NCI-H2029 (cell line): ENCODE data around the gene VAV2.

ENCODE experiments used
- DNase-seq: peaks from one replicate; lab custom pipeline; 2025; lab: John Stamatoyannopoulos, UW

Gene VAV2

GRCh38 chr9:133741716-133742115, 250.4 kb downstream of the VAV2 start:
- no peak for DNase-seq

DNA sequence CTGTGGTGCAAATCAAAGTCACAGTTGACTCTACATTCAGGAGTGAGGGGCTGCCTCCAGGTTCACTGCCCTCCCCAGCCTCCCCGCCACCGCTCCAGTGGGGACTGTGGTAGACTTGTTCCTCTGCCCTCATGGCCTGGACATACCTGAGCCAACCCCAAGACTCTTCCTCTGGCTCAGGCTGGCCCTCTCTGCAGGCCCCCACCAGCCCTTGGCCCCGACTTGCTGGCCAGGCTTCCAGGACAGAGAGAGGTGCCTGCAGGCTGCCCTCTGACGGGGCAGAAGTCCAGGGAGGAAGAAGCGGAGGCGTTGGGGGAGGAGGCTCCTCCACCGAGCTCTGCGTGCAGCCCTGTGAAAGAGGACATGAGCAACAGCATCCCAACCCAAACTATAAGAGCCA, 251.2 kb downstream of the VAV2 start:
- no peak for DNase-seq

- no peak for DNase-seq
Observed at GRCh38 chr9:133739408-133740280, 252.5 kb downstream of the VAV2 start.

DNA sequence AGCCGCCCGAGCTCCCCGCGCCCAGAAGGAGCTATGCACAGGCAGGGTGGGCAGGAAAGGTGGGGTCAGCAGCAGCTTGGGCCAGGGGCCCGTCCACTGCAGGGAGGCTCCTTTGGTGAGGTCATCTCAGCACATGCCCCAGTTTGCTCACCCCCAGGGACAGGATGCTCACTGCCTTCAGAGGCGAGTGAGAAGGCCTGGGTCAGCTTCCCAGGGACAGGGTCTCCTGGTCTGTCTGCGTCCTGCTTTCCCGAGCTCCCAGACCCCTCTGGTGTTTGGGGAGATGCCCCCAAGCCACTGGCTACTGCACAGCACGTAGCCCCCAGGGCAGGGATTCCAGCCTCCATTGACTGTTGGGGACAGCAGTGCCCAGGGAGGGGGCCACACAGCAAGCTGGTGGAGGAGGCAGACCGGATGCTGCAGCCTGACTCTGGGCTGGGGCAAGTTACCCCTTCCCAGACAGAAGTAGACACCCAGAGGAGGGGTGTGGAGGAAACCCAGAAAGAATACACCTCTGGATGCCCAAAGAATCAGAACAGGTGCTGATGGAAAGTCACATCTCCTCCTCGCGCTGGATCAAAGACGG, 253.4 kb downstream of the VAV2 start:
- no peak for DNase-seq

GRCh38 chr9:133737774-133738639, 254.1 kb downstream of the VAV2 start, which contains the start of gene SARDH:
TSS of gene SARDH (minus strand) at chr9:133738352. CDS start at chr9:133734173, 4,179 bp downstream.
- DNase-seq = peak; percentile 33

GRCh38 chr9:133737071-133737773, 254.9 kb downstream of the VAV2 start:
- peak; percentile 60 for DNase-seq

DNA sequence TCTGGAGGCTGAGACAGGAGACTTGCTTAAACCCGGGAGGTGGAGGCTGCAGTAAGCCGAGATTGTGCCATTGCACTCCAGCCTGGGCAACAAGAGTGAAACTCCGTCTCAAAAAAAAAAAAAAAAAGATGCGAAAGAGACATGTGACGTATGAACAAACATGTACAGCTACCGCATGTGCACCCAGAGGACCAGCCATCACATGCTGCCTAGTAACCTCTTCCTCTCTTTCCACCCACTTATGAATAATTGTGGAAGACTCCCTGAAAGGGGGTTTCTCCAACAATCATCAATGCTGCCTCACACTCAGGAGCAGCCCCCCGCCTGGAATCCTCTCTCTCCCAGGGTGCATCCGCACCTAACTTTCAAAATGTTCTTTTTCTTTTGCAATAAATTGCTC, 256.2 kb downstream of the VAV2 start:
- no peak for DNase-seq

GRCh38 chr9:133735415-133735775, 256.7 kb downstream of the VAV2 start:
- no peak for DNase-seq

GRCh38 chr9:133734590-133735414, 257.3 kb downstream of the VAV2 start:
- DNase-seq = no peak

GRCh38 chr9:133733796-133734533, 258.2 kb downstream of the VAV2 start:
- no peak for DNase-seq

DNA sequence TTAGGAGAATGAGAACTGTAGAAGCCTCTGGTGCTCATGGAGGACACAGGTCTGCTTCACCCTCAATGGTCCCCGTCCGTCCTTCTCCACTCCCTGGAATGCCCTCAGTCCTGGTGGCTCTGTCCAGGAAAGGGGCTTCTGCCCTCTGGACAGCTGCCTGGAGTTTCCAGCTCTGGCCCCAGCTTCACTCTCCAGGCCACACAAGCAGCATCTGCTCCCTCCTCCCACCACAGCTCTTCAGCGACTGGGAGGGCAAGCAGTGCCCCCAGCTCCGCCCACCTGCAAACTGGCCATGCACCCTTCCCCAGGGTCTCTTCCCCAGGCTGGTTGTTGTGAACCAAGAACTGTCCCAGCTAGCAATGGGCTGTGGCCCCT, 258.7 kb downstream of the VAV2 start:
- no peak for DNase-seq

GRCh38 chr9:133732639-133733408, 259.3 kb downstream of the VAV2 start:
- no peak for DNase-seq

DNA sequence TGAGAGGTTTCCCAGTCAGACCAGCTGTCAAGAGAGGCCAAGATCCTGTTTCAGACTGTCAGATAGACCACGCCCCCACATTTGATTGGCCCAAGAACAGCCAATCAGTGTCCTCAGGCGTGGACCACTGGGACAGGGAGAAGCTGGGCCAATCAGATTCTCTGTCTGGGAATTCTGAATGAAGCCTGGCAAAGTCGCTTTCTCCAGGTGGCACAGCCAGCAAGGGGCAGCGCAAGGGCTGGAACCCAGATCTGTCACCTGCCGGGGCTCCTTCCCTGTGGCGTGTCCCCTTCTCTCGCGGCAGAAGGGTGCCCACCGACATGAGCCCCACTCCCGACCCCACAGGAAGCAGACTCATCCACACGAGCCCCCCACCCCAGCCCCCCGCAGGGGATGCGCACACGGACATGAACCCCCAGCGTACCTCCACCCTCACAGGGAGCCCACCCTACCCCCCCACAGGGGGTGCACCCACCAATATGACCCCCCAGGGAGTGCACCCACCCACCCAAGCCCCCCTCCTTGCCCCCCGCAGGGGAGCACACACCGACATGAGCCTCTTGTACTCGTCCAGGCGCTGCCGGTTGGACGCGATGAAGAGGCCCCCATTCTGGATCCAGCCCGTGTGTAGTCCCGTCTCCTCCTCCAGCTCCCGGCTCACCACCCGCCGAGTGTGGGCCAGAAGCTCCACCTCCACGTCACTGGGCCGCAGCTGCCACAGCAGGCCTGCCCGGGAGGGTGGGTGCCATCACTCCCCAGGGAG, 260.1 kb downstream of the VAV2 start:
- DNase-seq = peak; percentile 94

DNA sequence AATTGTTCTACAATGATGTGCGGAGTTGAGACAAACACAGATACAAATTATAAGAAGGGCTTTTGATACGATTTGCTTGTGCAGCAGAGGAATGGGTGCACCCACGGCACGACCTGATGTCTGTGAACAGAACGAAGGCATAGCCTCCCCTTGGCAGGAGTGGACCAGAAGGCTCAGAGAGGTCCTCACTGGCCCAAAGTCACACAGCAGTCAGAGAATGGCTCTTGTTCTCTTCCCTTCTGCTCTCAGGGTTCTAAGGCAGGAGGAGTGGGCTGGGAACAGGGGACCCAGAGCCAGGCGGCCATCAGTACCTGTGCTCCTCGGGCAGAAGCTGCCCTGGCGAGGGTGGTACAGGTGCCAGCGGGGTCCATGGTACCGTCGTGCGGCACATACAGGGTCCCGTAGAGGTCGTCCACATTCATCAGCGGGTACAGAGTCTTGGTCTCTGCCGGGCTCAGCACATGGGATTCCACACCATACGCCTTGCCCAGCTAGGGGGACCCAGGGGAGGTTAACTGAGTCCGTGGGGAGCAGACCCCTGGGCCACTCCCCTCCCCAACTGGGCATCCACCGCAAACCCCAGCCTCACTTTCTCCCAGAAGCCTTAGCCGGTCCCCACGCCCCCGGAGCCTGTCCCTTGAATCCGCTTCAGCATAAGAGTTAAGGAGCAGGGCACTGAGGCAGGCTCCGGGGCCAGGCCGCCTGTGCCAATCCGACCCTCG, 261.0 kb downstream of the VAV2 start:
- no peak for DNase-seq

- no peak for DNase-seq
Observed at GRCh38 chr9:133729617-133730281, 262.4 kb downstream of the VAV2 start.

DNA sequence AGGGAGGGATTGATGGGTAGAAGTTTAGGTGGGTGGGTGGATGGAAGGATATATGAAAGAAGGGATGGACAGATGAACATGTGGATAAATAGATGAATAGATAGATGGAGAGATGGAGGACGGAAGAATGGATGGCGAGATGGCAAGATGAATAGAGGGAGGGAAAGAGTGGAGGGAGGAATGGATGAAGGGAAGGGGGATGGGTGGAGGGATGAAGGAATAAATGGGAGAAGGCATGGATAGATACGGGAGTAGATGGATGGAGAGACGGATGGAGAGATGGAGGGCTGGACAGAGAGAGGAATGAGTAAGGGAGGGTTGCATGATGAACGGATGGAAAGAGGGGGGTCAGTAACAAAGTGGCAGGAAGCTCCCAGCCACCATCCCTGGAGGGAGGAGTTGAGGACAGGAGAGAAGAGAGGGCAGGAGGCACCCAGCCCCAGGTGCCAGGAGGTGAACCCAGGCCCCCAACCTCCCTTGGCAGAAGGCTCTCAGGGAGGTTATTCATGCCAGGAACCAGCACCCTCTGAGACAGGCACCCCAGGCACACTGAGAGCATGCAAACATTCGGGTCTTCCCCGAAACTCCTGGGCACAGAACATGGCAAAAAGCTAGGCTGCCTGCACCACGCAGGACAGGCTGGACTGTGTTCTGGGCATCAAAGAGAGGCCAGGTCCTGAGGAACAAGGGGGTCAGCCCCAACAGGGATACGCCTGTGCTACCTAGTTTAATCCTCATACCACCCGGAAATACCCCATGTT, 263.1 kb downstream of the VAV2 start:
- no peak for DNase-seq
